22Rv1 (cell line): ENCODE results near the gene PTPRJ.
"Not testable (repeated sequence)": the region's sequence is repeated elsewhere in the genome, so short reads cannot be mapped to it uniquely, and the experiment has no call there.

Experiments
- H3K27ac ChIP-seq: fragments of 450-650 bp; 2 replicates; pipeline ENCODE4 v1.5.1; 2017
- ZFX ChIP-seq: fragments of 450-650 bp; IDR thresholded peaks from 2 replicates; pipeline ENCODE4 v1.6.1; 2017; ENCODE audit warnings: antibody characterized with exemption, borderline replicate concordance
- TF ChIP-seq, protein P1 (sequence below): fragments of 450-650 bp; IDR thresholded peaks from 2 replicates; pipeline ENCODE4 v1.5.1; 2017; ENCODE audit warnings: mild to moderate bottlenecking

Gene PTPRJ

DNA sequence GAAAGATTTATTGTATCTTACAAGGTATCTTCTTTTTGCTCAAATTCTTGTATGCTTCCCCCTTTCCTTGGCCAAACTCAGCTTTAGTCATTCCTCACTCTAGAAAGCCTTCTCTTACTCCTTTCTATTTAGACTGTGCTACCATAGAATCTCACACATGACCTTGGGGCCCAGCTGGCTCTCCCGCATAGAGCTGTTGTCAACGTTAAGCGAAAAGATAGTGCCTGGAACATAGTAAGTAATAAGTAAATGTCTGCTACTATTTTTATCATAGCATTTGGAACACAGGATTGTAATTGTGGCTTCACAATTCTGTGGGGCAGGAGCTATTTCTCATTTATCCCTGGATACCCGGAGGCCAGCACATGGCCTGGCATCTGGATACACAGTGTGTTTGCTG is 197.3 kb downstream of the PTPRJ start:
- no peak for TF ChIP-seq ZFX
- TF ChIP-seq, protein P1, sequence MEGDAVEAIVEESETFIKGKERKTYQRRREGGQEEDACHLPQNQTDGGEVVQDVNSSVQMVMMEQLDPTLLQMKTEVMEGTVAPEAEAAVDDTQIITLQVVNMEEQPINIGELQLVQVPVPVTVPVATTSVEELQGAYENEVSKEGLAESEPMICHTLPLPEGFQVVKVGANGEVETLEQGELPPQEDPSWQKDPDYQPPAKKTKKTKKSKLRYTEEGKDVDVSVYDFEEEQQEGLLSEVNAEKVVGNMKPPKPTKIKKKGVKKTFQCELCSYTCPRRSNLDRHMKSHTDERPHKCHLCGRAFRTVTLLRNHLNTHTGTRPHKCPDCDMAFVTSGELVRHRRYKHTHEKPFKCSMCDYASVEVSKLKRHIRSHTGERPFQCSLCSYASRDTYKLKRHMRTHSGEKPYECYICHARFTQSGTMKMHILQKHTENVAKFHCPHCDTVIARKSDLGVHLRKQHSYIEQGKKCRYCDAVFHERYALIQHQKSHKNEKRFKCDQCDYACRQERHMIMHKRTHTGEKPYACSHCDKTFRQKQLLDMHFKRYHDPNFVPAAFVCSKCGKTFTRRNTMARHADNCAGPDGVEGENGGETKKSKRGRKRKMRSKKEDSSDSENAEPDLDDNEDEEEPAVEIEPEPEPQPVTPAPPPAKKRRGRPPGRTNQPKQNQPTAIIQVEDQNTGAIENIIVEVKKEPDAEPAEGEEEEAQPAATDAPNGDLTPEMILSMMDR: no peak
- no peak overlapping the region for H3K27ac ChIP-seq

DNA sequence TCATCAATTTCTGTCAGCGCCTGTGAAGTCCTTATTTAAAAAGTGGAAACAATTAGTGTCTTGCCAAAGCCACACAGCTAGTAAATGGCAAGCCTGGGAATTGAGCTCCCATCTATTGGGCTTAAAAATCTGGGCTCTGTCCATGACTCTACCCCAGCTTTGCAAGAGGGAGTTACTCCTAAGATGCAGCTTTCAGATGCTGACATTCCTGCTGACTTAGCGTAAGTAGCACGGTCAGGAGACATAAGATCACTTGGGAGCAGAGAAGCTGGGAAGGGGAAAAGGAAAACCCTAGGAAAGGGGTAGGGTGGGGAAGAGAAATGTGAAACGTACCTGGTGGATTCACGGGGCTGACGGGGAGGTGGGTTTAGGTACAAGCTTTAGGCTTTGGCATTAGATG is 200.3 kb downstream of the PTPRJ start:
- no peak overlapping the region for H3K27ac ChIP-seq

DNA sequence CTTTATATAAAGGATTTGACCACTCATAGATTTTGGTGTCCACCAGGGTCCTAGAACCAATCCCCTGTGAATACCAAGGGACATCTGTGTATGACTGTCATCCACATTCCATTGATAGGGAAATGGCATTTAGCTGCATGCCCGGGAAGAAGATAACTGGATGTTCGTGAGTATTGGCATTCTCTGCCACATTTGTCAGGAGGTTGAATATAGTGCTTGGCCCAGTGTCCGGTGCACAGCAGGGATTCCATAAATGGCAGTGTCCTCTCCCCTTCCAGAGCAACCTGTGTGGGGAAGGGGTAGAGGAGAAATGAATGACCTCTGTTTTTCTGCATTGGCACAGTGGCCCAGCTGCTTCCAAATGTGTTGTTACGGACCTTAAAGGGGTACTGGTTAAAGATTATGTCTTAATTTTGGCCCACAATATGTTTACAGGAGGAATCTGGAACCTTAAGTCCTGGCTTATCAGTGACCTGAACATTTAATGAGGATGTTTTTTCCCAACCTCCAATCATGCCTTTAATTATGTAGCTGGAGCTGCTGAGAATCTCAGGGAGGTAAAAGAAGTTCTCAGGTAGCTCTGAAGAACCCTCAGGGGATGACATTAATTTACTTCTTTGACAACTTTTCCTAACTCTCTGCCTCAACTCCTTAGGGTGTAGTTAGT is 202.6 kb downstream of the PTPRJ start:
- no peak overlapping the region for H3K27ac ChIP-seq
- TF ChIP-seq, protein P1: no peak
- no peak for TF ChIP-seq ZFX

More for the DNA sequence above, 200.3 kb downstream of the PTPRJ start:
- TF ChIP-seq, protein P1: no peak
- TF ChIP-seq ZFX: no peak

DNA sequence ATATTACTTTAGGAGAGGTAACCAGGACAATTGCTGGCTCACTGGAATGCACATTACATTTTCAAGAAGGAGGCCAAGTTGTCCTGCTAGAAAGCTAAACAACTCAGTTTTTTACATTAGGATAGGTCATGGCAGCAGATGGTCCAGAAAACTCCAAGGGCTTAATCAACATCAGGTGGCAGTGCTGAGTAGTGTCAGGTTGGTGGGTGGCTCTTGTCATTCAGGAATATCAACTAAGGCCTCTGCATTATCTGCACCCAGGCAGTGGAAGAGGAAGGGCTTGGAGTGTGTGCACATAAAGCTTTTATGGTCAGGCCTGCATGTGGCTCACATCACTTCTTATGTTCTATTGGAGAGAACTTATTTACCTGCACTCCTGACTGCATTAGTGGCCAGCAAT is 204.1 kb downstream of the PTPRJ start:
- H3K27ac ChIP-seq: no peak overlapping the region
- TF ChIP-seq, protein P1: no peak
- no peak for TF ChIP-seq ZFX

DNA sequence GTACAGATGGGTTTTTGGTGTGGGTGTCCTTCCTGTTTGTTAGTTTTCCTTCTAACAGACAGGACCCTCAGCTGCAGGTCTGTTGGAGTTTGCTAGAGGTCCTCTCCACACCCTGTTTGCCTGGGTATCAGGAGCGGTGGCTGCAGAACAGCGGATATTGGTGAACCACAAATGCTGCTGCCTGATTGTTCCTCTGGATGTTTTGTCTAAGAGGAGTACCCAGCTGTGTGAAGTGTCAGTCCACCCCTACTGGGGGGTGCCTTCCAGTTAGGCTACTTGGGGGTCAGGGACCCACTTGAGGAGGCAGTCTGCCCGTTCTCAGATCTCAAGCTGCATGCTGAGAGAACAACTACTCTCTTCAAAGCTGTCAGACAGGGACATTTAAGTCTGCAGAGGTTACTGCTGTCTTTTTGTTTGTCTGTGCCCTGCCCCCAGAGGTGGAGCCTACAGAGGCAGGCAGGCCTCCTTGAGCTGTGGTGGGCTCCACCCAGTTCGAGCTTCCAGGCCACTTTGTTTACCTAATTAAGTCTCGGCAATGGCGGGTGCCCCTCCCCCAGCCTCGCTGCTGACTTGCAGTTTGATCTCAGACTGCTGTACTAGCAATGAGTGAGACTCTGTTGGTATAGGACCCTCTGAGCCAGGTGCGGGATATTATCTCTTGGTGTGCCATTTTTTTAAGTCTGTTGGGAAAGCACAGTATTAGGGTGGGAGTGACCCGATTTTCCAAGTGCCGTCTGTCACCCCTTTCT is 210.7 kb downstream of the PTPRJ start:
- not testable (repeated sequence) for H3K27ac ChIP-seq

DNA sequence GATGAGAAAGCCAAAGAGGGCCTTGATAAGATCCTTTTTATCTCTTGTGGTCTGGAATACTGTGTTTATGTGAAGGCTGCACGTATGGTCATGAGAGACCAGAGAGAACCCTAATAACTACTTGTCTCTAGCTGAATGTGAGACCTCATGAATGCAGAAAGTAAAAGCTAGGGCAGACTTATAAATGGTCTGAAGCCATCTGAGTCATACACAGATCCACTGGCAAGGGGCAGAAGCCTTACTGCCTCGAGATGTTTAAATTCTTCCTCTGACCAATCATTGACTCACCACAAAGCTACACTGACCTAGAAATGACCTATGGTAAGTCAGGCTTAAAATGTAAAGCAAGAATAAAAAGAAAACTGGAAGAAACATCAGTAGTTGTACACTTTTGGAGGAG is 213.5 kb downstream of the PTPRJ start:
- no peak for TF ChIP-seq ZFX
- TF ChIP-seq, protein P1: no peak
- H3K27ac ChIP-seq: no peak overlapping the region

DNA sequence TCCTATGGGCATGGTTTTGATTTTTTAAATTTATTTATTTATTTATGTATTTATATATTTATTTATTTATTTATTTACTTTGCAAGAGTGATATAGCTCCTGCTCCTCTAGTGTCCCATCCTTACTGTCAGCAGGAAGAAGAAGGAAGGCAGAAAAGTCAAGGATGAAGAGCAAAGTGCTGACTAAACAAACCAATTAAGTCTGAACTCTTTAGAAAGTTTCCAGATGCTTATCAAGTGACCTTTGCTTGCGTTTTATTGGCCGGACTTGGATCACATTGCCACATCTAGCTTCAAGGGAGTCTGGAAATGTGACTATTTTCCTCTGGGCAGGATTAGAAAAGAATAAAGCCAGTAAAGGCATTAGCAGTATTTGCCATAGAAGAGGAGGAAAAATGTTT is 227.5 kb downstream of the PTPRJ start:
- TF ChIP-seq, protein P1: no peak
- TF ChIP-seq ZFX: no peak
- H3K27ac ChIP-seq: no peak overlapping the region
